ENCODE results near the gene FEZ2. TPM values are rescaled to one million over a fixed set of nuclear protein-coding genes. Genes with fewer than 3 reads are reported as not detected.

The FEZ2 gene
- total RNA-seq, 4 donors from 2014 or later: 40.0 to 73.4 (median 47.5) TPM

- WGBS, 2 donors (ENCODE audit: low coverage in 1 of 2): 91 to 93% methylated on average over 4 to 9 of the region's 9 CpGs
- Histone ChIP-seq H3K27me3 (no peaks in the 10 kb centered on the region), H3K9me3 (no peaks in the 10 kb centered on the region), H3K4me3 (no peak overlapping the region), H3K36me3 (no peaks in the 10 kb centered on the region), H3K4me1 (no peaks in the 10 kb centered on the region), H3K27ac (no peak overlapping the region)
- intact Hi-C loops (cut with DNase I; ENCODE audit: low total_unique reads) (no loop called here), in situ Hi-C loops (cut with MboI; ENCODE audit: low pct_ligation_motif_present in 1 of 4, low pct_unique_long_range_greater_than_20kb in 1 of 4, low sequenced_read_pairs in 3 of 4) (no loop called here)
- DNase-seq: no peak
- TF ChIP-seq POLR2AphosphoS5 (IDR thresholded peaks at IDR 0.05) (no peak), CTCF (IDR thresholded peaks at IDR 0.05) (no peak), POLR2A (IDR thresholded peaks at IDR 0.05) (no peak), EP300 (IDR thresholded peaks at IDR 0.05; ENCODE audit: low read depth) (no peak)
Observed at GRCh38 chr2:36530178-36530982, 67.6 kb downstream of the FEZ2 start.

GRCh38 chr2:36528766-36529392 is 69.1 kb downstream of the FEZ2 start:
- Histone ChIP-seq H3K4me3 (no peak overlapping the region), H3K27me3 (no peaks in the 10 kb centered on the region), H3K4me1 (no peaks in the 10 kb centered on the region), H3K27ac (no peak overlapping the region), H3K36me3 (no peaks in the 10 kb centered on the region), H3K9me3 (no peaks in the 10 kb centered on the region)
- no peak for DNase-seq
- no peak for TF ChIP-seq POLR2A (IDR thresholded peaks at IDR 0.05)
- no peak for TF ChIP-seq POLR2AphosphoS5 (IDR thresholded peaks at IDR 0.05)
- no peak for TF ChIP-seq CTCF (IDR thresholded peaks at IDR 0.05)
- TF ChIP-seq EP300 (IDR thresholded peaks at IDR 0.05; ENCODE audit: low read depth): no peak
- intact Hi-C loops (cut with DNase I; ENCODE audit: low total_unique reads): no loop called here
- in situ Hi-C loops (cut with MboI; ENCODE audit: low pct_ligation_motif_present in 1 of 4, low pct_unique_long_range_greater_than_20kb in 1 of 4, low sequenced_read_pairs in 3 of 4): no loop called here
- WGBS, 2 donors (ENCODE audit: low coverage in 1 of 2): 89 to 92% methylated on average over 5 to 7 of the region's 7 CpGs

- DNase-seq: no peak
- no peak overlapping the region for H3K27ac ChIP-seq
- H3K4me1 ChIP-seq: no peaks in the 10 kb centered on the region
- in situ Hi-C loops (cut with MboI; ENCODE audit: low pct_ligation_motif_present in 1 of 4, low pct_unique_long_range_greater_than_20kb in 1 of 4, low sequenced_read_pairs in 3 of 4) (no loop called here), intact Hi-C loops (cut with DNase I; ENCODE audit: low total_unique reads) (no loop called here)
- peaks cover 0 to 4% (median 0%) of the 10 kb centered on the region in 4 donors for H3K36me3 ChIP-seq
- no peaks in the 10 kb centered on the region for H3K27me3 ChIP-seq
- 92 to 100% methylated on average over 1 to 4 of the region's 4 CpGs for WGBS, 2 donors (ENCODE audit: low coverage in 1 of 2)
- no peaks in the 10 kb centered on the region for H3K9me3 ChIP-seq
- no peak for TF ChIP-seq CTCF (IDR thresholded peaks at IDR 0.05)
- no peak for TF ChIP-seq POLR2A (IDR thresholded peaks at IDR 0.05)
- no peak for TF ChIP-seq POLR2AphosphoS5 (IDR thresholded peaks at IDR 0.05)
- no peak for TF ChIP-seq EP300 (IDR thresholded peaks at IDR 0.05; ENCODE audit: low read depth)
- no peak overlapping the region for H3K4me3 ChIP-seq
Observed at GRCh38 chr2:36528274-36528673, 69.7 kb downstream of the FEZ2 start.

GRCh38 chr2:36526226-36526625 is 71.7 kb downstream of the FEZ2 start:
- Histone ChIP-seq H3K9me3 (no peaks in the 10 kb centered on the region), H3K27me3 (no peaks in the 10 kb centered on the region), H3K4me1 (no peaks in the 10 kb centered on the region), H3K4me3 (no peak overlapping the region), H3K36me3 (peaks cover 0 to 17% (median 2%) of the 10 kb centered on the region in 4 donors), H3K27ac (no peak overlapping the region)
- intact Hi-C loops (cut with DNase I; ENCODE audit: low total_unique reads): no loop called here
- no peak for DNase-seq
- no peak for TF ChIP-seq POLR2AphosphoS5 (IDR thresholded peaks at IDR 0.05)
- TF ChIP-seq CTCF (IDR thresholded peaks at IDR 0.05): no peak
- TF ChIP-seq EP300 (IDR thresholded peaks at IDR 0.05; ENCODE audit: low read depth): no peak
- no peak for TF ChIP-seq POLR2A (IDR thresholded peaks at IDR 0.05)
- 82 to 85% methylated on average over 2 of the region's 2 CpGs for WGBS, 2 donors (ENCODE audit: low coverage in 1 of 2)
- in situ Hi-C loops (cut with MboI; ENCODE audit: low pct_ligation_motif_present in 1 of 4, low pct_unique_long_range_greater_than_20kb in 1 of 4, low sequenced_read_pairs in 3 of 4): no loop called here

Measured in transverse colon (tissue), 4 donors.